Stimulated activated naive CD4-positive, alpha-beta T cell treated with Interleukin-2 at 50 U/mL for 16 hours (primary cell): ENCODE results near the gene COL1A1.

Source experiments
- DNase-seq: peaks from one replicate; lab custom pipeline; 2025; lab: John Stamatoyannopoulos, UW

Gene COL1A1

DNA sequence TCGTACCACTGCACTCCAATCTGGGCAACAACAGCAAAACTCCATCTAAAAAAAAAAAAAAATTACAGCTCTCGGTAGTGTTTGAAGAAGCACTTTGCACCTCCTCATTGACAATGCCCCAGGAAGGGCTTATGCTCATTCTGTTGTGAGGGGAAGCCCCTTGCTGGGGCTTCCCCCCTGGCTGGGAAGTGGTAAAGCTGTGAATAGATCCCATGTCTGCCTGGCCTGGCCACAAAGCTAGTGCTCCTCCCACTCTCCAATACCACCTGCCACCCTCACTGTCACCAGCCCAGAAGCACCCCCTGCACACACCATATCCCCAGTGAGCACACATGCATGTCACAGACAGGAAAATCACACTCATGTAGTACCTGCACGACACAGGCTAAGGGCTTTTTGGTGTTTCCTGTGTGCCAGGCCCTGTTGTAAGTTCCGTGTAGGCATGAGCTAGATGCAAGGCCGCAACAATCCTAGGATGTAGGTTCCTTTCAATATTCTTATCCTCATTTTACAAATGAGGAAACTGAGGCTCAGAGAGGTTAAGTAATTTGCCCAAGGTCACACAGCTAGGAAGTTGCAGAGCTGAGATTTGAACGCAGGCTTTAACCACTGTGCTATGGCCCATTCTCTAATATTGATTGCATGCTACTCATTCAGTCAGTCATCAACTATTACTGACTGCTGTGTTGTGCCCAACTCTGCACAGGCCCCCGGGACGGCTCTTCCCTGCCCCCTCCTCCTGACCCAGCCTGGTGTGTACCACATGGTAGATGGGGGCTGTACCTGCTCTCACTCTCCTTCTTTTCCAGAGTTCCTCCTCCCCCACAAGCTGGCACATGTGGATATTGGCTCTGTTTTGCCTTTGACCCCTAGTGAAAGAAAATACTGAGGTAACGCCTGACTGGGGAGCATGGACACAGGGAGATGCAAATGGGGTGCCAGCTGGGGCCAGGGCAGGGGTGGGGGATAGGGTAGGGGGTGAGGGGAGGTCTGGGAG lies 11.9 kb upstream of the COL1A1 start:
- peak; percentile 17 for DNase-seq

DNA sequence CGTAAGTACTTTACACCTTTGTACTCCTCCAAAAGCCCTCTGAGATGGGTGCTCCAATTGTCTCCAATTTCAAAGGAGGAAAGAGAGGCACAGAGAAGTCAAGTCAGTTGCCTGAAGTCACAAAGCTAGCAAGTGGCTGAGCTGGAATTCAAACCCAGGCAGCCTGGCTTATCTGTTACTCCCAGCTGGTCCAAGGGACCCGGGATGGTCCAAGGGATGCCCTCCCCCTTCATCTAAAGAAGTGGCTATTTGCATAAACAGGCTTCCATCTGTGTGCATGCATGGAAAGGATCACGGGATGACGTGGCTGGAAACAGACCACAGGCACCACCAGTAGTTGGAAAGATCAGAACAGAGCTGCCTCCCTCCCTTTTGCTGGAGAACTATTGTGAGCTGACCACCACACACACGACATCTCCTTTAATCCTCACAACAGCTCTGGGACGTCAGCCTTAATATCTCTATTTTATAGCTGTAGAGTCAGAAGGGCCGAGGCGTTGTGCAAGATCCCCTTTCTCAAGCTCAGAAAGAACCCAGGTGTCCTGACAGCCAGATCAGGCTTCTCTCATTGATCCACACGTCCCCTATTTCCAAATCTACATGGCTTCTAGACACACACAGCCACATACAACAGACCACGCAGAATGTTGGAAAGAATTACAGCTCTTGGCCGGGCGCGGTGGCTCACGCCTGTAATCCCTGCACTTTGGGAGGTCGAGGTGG lies 10.9 kb upstream of the COL1A1 start:
- DNase-seq: no peak

DNA sequence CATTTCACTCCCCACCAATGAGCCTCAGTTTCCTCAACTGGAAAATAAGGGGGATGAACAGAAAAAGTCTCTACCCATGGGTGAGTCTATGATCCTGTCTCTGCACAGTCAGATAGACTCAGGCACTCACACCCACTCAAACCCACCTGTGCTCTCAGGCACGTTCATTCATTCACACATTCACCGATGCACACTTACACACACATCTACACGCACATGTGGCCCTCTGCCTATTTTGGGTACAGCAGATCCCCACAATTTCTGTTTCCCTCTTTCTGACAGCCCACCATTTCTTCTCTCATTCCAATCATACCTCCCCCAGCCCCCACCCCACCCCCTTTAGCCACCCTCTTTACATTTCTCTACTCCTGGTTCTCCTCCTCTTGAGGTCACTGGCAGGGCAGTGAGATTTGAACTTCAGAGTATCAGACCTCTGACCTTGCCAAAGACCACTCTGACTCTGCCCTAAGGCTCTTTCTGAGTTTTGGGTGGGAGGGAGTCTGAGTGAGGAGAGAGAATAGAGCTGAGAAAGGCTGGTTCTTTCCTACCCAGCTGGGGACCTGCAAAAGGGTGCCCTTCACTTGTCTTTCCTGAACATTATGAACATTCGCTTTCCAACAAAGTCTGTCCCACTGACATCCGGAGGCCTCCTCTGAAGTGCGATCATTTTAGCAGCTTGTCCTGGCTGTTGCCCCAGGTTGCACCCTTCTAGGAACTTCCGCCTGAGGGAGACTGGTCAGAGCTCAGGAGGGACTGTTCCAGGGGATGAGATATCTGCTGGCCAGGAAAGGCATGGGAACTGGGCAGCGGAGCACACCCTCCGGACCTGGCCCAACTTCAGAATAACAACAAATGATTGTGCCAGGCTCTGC lies 10.1 kb upstream of the COL1A1 start:
- DNase-seq: no peak

DNA sequence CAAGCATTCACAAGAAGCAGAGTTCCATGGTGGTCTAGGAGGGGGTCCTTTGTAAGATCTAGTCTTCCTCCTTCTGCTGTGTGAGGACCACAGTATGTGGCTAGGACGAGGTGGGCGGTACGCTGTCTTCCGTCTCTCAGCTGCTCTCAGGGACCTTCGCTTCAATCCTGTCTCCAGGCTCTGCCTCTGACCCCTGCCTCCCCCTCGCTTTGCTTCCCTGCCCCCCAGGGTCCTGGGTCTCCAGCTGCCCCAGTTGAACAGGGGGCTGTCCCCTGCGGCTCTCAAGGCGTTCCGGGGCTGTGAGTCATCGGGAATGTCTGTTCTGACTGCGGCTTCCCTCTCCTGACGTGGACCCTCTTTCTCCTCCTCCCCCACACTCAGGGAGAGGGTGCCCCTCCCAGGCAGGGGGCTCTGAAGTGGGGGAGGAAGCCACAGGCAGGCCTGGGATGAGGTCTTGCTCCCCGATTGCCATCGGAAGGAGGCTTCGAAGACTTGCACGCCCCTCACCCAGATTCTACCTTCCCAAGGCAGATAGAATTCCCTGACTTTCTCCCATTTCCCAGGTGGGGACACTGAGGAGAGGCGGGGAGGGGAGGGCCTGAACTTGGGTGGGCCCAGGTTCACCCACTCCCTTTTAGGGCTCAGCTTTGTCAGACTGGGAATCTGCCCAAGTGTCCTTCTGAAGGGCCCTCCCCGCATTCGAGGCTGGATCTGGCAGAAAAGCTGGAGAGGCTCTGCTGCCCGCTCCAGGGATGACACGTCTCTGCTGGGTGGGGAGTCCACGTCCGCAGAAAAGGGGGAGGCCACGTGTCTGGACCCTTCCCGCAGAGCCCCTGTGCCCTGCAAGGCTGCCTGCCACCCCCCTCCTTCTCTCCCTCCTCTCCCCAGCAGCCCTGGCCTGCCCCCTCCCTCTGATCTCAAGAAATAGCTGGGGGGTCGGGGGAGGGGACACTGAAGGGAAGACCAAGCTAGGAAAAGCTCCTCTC lies 9.1 kb upstream of the COL1A1 start:
- no peak for DNase-seq

DNA sequence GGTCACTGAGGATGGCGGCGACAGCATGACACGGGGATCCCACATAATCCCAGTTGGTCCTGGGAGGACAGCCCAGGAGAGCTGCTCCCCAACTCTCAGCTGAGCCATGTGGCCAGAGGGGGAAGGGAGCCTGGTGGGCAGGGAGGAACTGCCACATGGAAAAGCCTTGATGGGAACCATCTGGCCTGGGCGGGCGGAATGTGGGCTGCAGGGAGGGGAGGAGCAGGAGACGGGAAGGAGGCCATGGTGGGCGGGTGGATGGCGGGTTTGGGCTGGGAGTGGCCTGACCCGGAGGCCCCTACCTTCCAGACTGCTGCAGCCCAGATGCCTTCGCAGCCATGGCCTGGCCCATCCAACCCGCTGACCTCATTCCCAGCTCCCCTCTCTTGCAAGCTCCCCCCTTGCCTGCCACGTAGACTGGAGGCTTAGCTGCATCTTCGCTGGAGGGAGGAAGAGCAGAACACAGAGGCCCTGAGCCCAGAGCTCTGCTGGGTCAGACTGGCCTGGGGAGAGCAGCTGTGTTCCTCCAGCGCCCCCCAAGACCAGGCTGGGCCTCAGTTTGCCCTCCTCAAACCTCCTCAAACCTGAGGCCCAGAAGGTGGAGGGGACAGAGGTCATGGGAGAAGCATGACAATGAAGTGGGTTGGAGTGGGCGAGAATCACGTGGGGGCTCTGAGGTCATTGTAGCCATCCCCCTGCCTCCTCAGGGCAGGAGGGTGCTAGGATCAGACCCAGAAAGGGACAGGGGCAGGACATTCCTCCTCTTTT lies 8.2 kb upstream of the COL1A1 start:
- no peak for DNase-seq

DNA sequence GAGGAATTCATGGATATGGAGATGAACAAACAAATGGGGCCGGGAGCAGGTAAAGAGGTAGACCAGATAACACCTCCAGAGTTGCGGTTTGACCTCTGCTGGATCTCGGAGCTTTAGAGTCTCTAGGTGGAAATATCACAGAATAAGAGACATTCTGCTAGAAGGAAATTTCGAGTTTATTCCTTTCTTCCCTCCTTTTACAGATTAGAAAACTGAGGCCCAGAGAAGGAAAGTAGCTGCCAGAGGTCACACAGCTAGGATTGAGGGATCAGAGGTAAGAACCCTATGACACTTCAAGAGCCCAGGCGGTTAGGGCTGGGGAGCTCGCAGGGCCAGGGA lies 7.7 kb upstream of the COL1A1 start:
- DNase-seq: no peak

DNA sequence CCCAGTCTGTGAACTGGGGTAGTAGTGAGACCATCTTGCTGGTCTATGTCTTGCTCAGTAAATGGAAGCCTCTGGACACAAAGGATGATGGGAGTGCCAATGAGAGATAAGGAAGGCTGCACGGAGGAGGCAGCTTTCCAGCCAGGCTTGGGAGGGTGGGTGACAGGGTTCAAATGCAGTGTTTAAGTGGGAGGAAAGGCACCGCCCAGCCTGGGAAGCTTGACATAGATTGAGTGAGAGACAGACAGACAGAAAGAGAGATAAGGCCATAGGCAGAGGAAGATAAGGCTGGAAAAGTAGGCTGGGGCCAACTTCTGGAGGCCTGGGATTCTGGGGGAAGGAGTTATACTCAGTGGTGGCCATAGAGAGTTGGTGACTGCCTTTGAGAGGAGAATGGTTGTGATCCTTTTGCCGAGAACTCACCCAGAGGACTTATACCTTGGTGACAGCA lies 7.2 kb upstream of the COL1A1 start:
- no peak for DNase-seq

DNA sequence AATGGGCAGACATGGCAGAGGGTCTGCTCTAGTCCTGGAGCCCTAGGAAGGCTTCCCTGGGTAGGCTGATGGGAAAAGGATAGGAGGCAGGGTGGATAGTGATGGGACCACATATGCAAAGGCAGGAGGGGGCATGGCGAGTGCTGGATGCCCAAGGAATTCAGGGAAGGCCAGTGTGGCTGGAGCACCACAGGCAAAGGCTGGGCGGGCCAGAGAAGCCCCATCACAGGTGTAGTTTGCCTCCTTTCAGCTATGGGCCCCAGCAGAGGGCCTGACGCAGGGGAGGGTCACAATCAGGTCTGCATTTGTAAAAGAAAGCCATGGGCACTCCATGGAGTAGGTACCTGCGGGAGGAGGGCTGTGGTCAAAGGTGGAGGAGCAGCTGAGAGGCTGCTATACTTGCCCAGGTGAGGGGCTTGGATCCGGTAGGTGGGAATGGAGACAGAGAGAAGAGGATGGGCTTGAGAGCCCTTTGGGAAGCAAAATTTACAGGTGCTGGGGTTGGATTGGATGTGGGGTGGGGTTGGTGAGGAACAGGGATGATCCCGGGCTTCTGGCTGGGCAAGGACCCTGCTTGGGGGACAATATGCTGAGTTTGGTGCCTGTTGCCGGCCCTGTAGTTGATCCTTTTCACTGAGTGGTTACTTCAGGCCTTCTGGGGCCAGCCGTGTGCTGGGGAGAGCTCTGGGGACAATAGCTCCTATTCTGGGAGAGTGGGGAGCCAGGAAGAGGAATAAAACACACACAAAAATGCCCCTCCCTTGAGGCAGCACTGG lies 6.5 kb upstream of the COL1A1 start:
- DNase-seq: no peak

DNA sequence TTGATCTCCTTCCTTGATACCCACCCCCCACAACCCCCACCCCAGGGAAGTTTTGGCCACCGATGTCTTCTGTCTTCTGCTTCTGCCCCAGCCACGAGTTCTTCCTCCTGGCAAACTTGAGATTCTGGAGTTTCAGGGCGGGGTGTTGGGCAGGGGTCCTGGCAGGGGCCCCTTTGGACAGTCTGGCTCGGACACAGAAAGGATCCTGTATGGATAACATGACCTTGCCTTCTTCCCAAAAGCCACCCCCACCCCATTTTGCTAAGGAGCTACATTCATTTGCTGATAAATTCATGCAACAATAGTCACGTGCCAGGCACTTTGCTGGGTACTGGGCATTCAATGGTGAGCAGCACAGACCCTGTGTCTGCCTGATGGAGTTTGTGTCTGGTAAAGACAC lies 5.9 kb upstream of the COL1A1 start:
- no peak for DNase-seq

DNA sequence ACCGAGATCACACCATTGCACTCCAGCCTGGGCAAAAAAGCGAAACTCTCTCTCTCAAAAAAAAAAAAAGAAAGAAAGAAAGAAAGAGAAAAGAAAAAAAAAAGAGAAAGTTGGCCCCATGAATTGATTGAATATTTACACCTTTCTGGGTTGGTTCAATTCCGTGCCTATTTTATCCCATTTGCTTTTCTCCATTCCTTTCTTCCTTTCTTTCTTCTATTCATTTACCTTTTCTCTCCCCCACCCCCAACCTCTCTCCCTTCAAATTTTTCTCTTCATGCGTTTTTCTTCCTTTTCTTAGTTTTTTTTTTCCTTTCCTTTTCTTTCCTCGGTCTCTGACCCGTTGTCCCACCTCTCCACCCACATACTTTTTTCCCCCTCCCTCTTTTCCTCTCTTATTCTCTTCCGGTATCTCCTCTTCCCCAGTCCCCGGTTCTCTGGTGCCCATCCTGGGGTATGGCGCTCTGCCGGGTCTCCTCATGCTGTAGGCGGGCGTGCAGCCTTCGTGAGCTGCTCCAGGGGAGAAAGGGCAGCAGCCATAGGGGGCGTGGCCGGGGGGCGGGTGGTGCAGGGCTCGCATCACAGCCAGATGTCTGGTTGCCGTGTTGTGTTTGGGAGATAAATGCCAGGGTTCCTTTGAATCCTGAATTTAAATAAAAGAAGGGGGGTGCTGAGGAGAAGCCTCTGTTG lies 5.3 kb upstream of the COL1A1 start:
- peak; percentile 3 for DNase-seq

DNA sequence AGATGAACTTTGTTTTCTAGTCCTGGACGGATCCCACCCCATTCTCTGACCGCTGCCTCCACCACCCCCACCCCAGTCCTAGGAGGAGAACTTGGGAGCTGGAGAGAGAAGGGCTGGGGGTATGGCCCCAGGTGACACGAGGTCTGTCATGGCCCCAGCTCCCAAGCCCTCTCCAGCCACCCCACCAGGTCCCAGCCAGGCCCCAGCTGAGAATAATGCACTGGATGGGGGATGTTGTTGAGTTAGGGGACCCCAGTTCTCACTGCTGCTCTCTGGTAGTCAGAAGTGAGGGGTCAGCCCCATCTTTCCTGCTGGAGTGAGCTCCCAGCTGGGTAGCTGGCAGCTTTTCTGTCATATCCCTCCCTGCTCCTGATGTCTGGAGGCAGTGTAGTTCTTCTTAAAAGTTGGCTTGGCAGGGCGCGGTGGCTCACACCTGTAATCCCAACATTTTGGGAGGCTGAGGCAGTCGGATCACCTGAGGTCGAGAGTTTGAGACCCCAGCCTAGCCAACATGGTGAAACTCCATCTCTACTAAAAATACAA lies 4.6 kb upstream of the COL1A1 start:
- DNase-seq: no peak

DNA sequence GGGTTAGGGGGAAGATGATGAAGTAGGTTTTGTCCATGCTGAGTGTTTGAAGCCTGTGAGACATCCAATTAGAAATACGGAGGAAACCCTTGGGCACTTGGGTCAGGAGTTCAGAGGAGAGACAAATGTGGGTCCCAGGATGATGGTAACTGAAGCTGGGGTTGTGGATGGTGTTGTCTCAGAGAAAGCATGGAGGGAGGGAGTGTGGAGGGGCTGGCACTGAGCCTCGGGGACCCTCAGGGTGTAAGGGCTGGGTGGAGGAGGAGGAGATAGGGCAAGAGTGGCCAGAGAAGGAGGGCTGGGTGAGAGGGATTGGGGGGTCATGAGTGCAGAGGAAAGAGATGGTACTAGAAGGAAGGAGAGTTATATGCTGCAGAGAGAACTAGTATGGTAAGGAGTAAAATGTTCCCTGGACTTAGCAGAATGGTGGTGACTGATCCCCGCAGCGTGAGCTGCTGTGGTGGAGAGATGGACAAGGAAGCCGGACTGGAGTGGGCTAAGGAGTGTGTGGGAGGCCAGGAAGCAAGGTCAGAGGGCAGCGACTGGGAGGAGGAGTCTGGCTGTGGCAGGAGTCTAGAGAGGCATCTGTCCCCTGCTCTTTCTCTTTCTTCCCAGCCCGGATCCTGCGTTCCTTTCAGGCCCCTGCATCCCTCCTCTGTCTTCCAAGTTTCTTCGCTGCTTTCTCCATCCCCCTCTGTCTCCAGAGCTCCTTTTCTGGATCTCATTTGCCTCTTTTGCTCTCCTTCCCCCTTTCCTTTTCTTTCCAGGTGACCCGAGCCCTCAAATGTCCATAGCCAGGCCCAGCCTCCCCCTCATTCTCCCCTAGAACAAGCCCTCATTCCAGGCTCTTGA lies 3.9 kb upstream of the COL1A1 start:
- no peak for DNase-seq

DNA sequence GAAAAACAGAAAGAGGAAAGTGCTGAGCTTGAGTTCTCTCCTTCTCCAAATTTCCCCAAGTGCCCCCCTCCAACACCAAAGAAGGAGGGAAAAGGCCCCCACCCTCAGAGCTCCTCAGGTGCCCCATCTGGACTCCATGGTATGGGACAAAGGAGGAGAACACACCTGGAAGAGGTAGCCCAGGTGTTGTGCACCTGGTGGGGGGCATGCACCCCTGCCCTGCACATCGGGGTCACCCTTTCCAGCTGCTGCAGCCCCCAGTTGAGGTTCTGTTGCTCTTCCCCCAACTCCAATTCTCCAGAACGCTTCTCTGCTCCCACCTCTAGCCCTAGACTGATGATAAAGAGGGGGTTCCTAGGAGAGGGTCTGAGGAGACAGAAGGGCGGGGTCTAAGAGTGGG lies 3.0 kb upstream of the COL1A1 start:
- no peak for DNase-seq

DNA sequence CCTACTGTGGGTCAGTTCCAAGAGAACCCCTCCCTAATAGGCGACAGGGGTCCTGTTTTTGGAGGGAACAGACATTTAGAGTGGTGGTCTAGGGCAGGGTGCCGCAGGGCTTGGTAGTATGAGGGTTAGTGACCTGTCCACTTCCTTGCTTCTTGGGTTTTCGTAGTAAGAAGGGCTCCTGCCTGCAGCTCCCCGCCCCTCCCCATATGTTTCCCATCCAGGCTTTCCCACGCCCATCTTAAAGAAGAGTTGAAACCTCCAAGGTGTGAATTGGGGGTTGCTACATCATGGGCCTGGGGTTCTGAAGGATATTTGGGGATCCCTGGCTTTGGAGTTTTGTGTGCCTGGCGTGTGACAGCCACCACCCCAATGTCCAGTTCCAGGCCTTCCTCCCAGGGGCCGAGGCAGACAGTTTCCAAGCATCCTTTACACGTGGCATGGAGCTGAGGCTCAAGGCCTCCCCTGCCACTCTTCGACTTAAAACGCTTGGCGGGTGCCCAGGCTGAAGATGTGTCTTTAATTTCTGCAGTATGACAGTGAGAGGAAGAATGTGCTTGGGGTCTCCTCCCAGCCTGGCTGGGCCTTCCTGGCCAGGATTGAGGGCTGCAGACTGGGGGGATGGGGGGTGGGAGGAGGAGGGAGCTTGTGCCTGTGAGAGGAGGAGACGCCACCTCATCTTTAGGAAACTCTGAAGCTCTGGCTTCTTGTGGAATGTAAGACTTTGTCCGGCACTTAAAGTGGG lies 2.3 kb upstream of the COL1A1 start:
- no peak for DNase-seq

DNA sequence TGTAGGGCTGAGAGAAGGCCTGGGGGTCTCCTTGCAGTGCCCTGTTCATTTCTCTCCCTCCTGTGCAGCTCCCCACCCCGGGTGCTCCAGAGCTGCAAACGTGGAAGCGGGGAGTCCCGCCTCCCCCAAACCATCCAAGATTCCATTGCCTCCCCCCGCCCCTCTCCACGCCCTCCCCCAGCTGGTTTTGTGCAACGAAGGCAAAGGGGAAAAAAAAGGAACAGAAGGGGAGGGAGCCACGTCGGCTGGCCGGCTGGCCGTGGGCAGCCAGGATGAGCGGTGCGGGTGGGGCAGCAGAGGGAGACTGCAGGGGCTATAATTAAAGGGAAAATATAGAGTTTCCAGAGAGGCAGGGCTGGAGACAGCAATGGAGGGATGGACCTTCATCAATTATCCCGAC lies 1.7 kb upstream of the COL1A1 start:
- DNase-seq: no peak

DNA sequence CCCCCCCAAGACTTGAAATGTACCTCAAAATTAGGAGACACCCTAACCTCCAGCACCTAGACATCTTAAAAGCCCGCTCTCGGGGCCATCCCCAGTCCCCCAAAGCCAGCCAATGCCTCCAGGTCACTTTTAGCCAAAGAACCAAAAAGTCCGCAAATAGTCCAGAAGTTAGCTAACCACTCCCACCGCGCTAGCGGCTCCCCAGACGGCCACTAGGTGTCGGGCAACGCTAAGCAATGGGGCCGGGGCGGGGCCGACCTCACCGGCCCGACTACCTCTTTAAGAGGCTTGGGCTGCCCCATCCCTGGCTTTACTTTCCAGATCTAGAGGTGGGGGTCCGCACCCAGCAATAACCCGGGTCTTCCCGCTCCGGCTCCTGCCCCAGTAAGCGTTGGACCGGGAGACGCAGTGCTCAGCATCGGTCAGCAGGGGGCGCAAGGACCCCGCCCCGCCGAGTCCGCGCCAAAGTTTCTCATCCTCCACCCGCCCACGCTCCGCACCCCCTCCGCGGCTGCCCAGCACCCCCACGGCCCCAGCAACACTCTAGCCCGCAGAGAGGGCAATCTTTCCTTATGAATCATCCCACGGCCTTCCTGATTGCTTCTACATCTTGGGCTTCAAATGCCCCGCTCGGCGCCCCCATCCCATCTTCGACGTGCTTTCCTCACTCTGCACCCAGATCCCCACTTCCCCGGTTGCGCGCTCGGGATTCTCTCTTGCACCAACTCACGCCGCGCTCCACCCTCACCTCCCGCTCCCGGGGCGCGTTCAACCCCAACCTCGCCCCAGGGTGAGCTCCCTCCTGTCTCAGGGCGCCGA lies 765 bp downstream of the COL1A1 start:
- DNase-seq: peak; percentile 73
